H1 (cell line): ENCODE results near the gene CA9. TPM values are rescaled to one million over a fixed set of nuclear protein-coding genes. Genes with fewer than 3 reads are reported as not detected.

Source experiments
- CTCF ChIA-PET: fragments of 300-600 bp; sonication (Branson Sonifier 250); formaldehyde crosslinking; loops from one replicate; lab custom pipeline; 2021; ENCODE audit not compliant: partially characterized antibody; lab: Charles Lee
- POLR2A ChIA-PET: fragments of 300-600 bp; sonication (Branson Sonifier 250); formaldehyde crosslinking; loops from one replicate; lab custom pipeline; 2021; ENCODE audit warnings: inconsistent platforms; ENCODE audit not compliant: partially characterized antibody; lab: Charles Lee
- DNase-seq, 2 experiments: peaks; one replicate each; pipeline versions ENCODE4 v3.0.0 to v3.0.0-alpha.2; 2010 to 2022; ENCODE audit warnings: low spot score in 2 of 2, low read depth in 1 of 2, mixed read lengths in 1 of 2
- FAIRE-seq: peaks from 2 replicates; lab custom pipeline; 2011; peaks lifted over from hg19 to GRCh38; lab: Jason Lieb, UNC
- H2AFZ ChIP-seq: 2 replicates; pipeline ENCODE4 v1.8.1; 2012; ENCODE audit warnings: low read length, inconsistent platforms
- H2AK5ac ChIP-seq: 2 replicates; pipeline ENCODE4 v1.6.1; 2013; ENCODE audit warnings: low read depth, low read length
- H2BK120ac ChIP-seq: replicated peaks from 2 replicates; pipeline ENCODE3; 2013; ENCODE audit warnings: low read depth, low read length, inconsistent platforms
- H2BK12ac ChIP-seq: 2 replicates; pipeline ENCODE4 v1.6.1; 2013; ENCODE audit warnings: low read depth, low read length
- H2BK15ac ChIP-seq: 2 replicates; pipeline ENCODE4 v1.6.1; 2013; ENCODE audit warnings: low read length
- H2BK20ac ChIP-seq: 2 replicates; pipeline ENCODE4 v1.6.1; 2013; ENCODE audit warnings: low read length
- H2BK5ac ChIP-seq: 2 replicates; pipeline ENCODE4 v1.6.1; 2013; ENCODE audit warnings: low read depth, low read length
- H3K14ac ChIP-seq: 2 replicates; pipeline ENCODE4 v1.6.1; 2013; ENCODE audit warnings: inconsistent platforms; ENCODE audit not compliant: insufficient read length
- H3K18ac ChIP-seq: 2 replicates; pipeline ENCODE4 v1.6.1; 2013; ENCODE audit warnings: low read length; ENCODE audit errors: extremely low read depth
- H3K23ac ChIP-seq: 2 replicates; pipeline ENCODE4 v1.6.1; 2013; ENCODE audit warnings: inconsistent platforms; ENCODE audit not compliant: insufficient read length
- H3K23me2 ChIP-seq: 2 replicates; pipeline ENCODE4 v1.6.1; 2013; ENCODE audit warnings: low read depth, low read length
- H3K27ac ChIP-seq: 2 replicates; pipeline ENCODE4 v1.6.1; 2011; ENCODE audit warnings: low read depth, low read length, inconsistent platforms
- H3K27me3 ChIP-seq, 4 experiments: replicated peaks in 1 of 4; 1 replicate in 1 of 4; 2 replicates in 3 of 4; pipeline versions ENCODE4 v1.6.1 to v1.8.1; 2011 to 2013; ENCODE audit warnings: low read length in 3 of 4, mild to moderate bottlenecking in 3 of 4, inconsistent platforms in 2 of 4, mixed read lengths in 2 of 4, moderate library complexity in 1 of 4; ENCODE audit not compliant: control insufficient read depth in 3 of 4, insufficient read depth in 3 of 4; ENCODE audit errors: extremely low read depth in 1 of 4
- H3K36me3 ChIP-seq, 4 experiments: 2 replicates each; pipeline versions ENCODE4 v1.6.1 to v1.8.1; 2011 to 2013; ENCODE audit warnings: mild to moderate bottlenecking in 4 of 4, low read length in 3 of 4, moderate library complexity in 2 of 4, control low read depth in 1 of 4, inconsistent platforms in 1 of 4; ENCODE audit not compliant: insufficient read depth in 4 of 4, control insufficient read depth in 2 of 4
- H3K4ac ChIP-seq: replicated peaks from 2 replicates; pipeline ENCODE3; 2013; ENCODE audit warnings: low read length, low read depth, mixed read lengths, inconsistent platforms; ENCODE audit not compliant: insufficient read length
- H3K4me1 ChIP-seq, 4 experiments: replicated peaks in 1 of 4; 1 replicate in 1 of 4; 2 replicates in 3 of 4; pipeline versions ENCODE4 v1.6.1 to v1.8.1; 2011 to 2013; ENCODE audit warnings: low read length in 3 of 4, inconsistent platforms in 2 of 4, mixed read lengths in 1 of 4; ENCODE audit not compliant: insufficient read depth in 4 of 4, control insufficient read depth in 3 of 4
- H3K4me2 ChIP-seq, 2 experiments: 2 replicates each; pipeline versions ENCODE4 v1.6.1 to v1.8.1; 2011 to 2013; ENCODE audit warnings: low read depth in 2 of 2, low read length in 2 of 2, control low read depth in 1 of 2, inconsistent platforms in 1 of 2, mild to moderate bottlenecking in 1 of 2; ENCODE audit not compliant: insufficient read depth in 1 of 2
- H3K4me3 ChIP-seq, 4 experiments: fragments of 200-600, 300-600 bp in 1 of 4; sonication (generic), shearing (Covaris generic), sonication (Bioruptor Twin) in 1 of 4; 2 replicates each; pipeline versions ENCODE4 v1.5.1 to v1.8.1; 2011 to 2016; ENCODE audit warnings: low read length in 4 of 4, low read depth in 3 of 4, control low read depth in 2 of 4, inconsistent platforms in 2 of 4, mild to moderate bottlenecking in 2 of 4, mixed read lengths in 1 of 4, moderate library complexity in 1 of 4; ENCODE audit not compliant: insufficient read depth in 2 of 4; ENCODE audit errors: extremely low read depth in 1 of 4
- H3K56ac ChIP-seq: replicated peaks from 2 replicates; pipeline ENCODE3; 2013; ENCODE audit warnings: low read depth, mild to moderate bottlenecking, mixed read lengths, low read length, inconsistent platforms; ENCODE audit not compliant: insufficient read length
- H3K79me1 ChIP-seq: 2 replicates; pipeline ENCODE4 v1.6.1; 2013; ENCODE audit warnings: low read depth, low read length, control low read depth
- H3K79me2 ChIP-seq, 2 experiments: 2 replicates each; pipeline versions ENCODE4 v1.6.1 to v1.8.1; 2012 to 2013; ENCODE audit warnings: low read length in 2 of 2, mild to moderate bottlenecking in 2 of 2, inconsistent platforms in 1 of 2; ENCODE audit not compliant: insufficient read depth in 2 of 2, control insufficient read depth in 1 of 2
- H3K9ac ChIP-seq, 4 experiments: replicated peaks in 1 of 4; 1 replicate in 1 of 4; 2 replicates in 3 of 4; pipeline versions ENCODE4 v1.6.1 to v1.8.1; 2011 to 2013; ENCODE audit warnings: low read depth in 3 of 4, low read length in 3 of 4, control low read depth in 2 of 4, mild to moderate bottlenecking in 2 of 4, moderate library complexity in 2 of 4, inconsistent platforms in 1 of 4; ENCODE audit errors: extremely low read depth in 1 of 4
- H3K9me3 ChIP-seq, 2 experiments: 2 replicates each; pipeline versions ENCODE4 v1.6.1 to v1.8.1; 2012 to 2013; ENCODE audit warnings: mild to moderate bottlenecking in 2 of 2, moderate library complexity in 2 of 2, control low read depth in 1 of 2, inconsistent platforms in 1 of 2, low read depth in 1 of 2, low read length in 1 of 2, mixed read lengths in 1 of 2; ENCODE audit not compliant: insufficient read depth in 2 of 2
- H4K20me1 ChIP-seq, 2 experiments: replicated peaks in 1 of 2; 2 replicates each; pipeline versions ENCODE3 to v1.8.1; 2011 to 2013; ENCODE audit warnings: inconsistent platforms in 2 of 2, low read length in 2 of 2, mild to moderate bottlenecking in 1 of 2; ENCODE audit not compliant: insufficient read depth in 2 of 2, control insufficient read depth in 1 of 2
- H4K5ac ChIP-seq: 2 replicates; pipeline ENCODE4 v1.6.1; 2013; ENCODE audit warnings: low read length, low read depth, mixed read lengths, inconsistent platforms; ENCODE audit not compliant: insufficient read length
- H4K8ac ChIP-seq: 2 replicates; pipeline ENCODE4 v1.8.0; 2013; ENCODE audit warnings: mild to moderate bottlenecking, moderate library complexity, low read length, inconsistent platforms; ENCODE audit not compliant: insufficient read depth; ENCODE audit errors: extremely low read depth
- H4K91ac ChIP-seq: replicated peaks from 2 replicates; pipeline ENCODE3; 2013; ENCODE audit warnings: low read length, mixed read lengths, inconsistent platforms; ENCODE audit not compliant: insufficient read length
- CHD2 ChIP-seq: IDR thresholded peaks from 2 replicates; pipeline ENCODE4 v1.6.1; 2012; ENCODE audit warnings: low read length, improper control_type of control experiment
- JUND ChIP-seq: IDR thresholded peaks from 2 replicates; pipeline ENCODE4 v1.6.1; 2011; ENCODE audit warnings: mild to moderate bottlenecking, improper control_type of control experiment, low read length
- SAP30 ChIP-seq: fragments of 300-600 bp; sonication (generic); IDR thresholded peaks from 2 replicates; pipeline ENCODE4 v1.7.1; 2012; ENCODE audit warnings: low read length, moderate library complexity, mild to moderate bottlenecking, inconsistent platforms; ENCODE audit not compliant: insufficient read depth, insufficient replicate concordance
- WGBS, 2 experiments: shearing (Covaris generic) in 1 of 2; methylation state at CpG; one replicate each; pipeline versions ENCODE4 v1.1.6 to v1.1.7; 2013 to 2015; ENCODE audit warnings: low lambda C conversion rate in 2 of 2, mixed read lengths in 2 of 2, inconsistent platforms in 1 of 2, low coverage in 1 of 2, missing lambda C conversion rate in 1 of 2; ENCODE audit not compliant: insufficient replicate concordance in 2 of 2, insufficient coverage in 1 of 2, insufficient read length in 1 of 2; ENCODE audit errors: extremely low coverage in 1 of 2, missing lambda C conversion rate in 1 of 2; 5-methylcytosine and 5-hydroxymethylcytosine counted together
- long read RNA-seq, 2 experiments: library from RNA in 1 of 2; library from capped mRNA in 1 of 2; stranded (forward); transcript quantifications; one replicate each; pipeline ENCODE4 v2.0.0, GENCODE V29; 2021; ENCODE audit warnings: inconsistent platforms in 1 of 2
- polyA minus RNA-seq, 3 experiments: library from RNA; depleted of rRNA, polyadenylated mRNA; stranded (reverse); fragments of >200 nt; gene quantifications; 1 replicate in 2 of 3; 2 replicates in 1 of 3; pipeline ENCODE4 v1.2.3, GENCODE V29; 2011
- polyA plus RNA-seq, 7 experiments: library from polyadenylated mRNA; depleted of rRNA in 3 of 7; stranded (reverse) in 5 of 7; unstranded in 2 of 7; fragments of >200 nt in 5 of 7; fragments of 200-250 nt in 2 of 7; gene quantifications; 1 replicate in 5 of 7; 2 replicates in 1 of 7; 4 replicates in 1 of 7; pipeline versions ENCODE4 v1.2.1 to v1.2.3, GENCODE V29; 2011 to 2013; ENCODE audit warnings: missing spikeins in 2 of 7, mixed read lengths in 2 of 7
- total RNA-seq: library from RNA; stranded (reverse); fragmentation: NEBNext Ultra II Directional; extraction: Animal tissue kit (Norgen Biotek cat#: 25700); gene quantifications from 2 replicates; pipeline ENCODE4 v1.2.1, GENCODE V29; 2021

Gene CA9
- total RNA-seq = 1.3 and 1.4 TPM in 2 replicates
- 1.8 and 2.4 TPM in 2 replicates for polyA plus RNA-seq (2011; rRNA removed)
- polyA plus RNA-seq (2011; cell fraction: cytosol; rRNA removed) = 1.00 TPM
- polyA plus RNA-seq (2011; cell fraction: nucleus; rRNA removed) = 2.7 TPM
- 0.49 to 1.4 TPM (median 0.95 TPM) in 4 replicates for polyA plus RNA-seq (2012, experiment 1 of 2)
- 0.83 TPM for polyA plus RNA-seq (2012, experiment 2 of 2)
- polyA plus RNA-seq (2013, experiment 1 of 2) = 1.5 TPM
- 1.0 TPM for polyA plus RNA-seq (2013, experiment 2 of 2)
- polyA minus RNA-seq (2011; rRNA and poly(A)+ RNA removed) = 0.73 and 1.2 TPM in 2 replicates
- not detected for polyA minus RNA-seq (2011; cell fraction: cytosol; rRNA and poly(A)+ RNA removed)
- polyA minus RNA-seq (2011; cell fraction: nucleus; rRNA and poly(A)+ RNA removed) = not detected
- long read RNA-seq, experiment 1 = 0 reads
- long read RNA-seq, experiment 2, partial matches to known transcripts = 1 of 2 reads
- long read RNA-seq, experiment 2, other reads (novel, unspliced or antisense) = 1 of 2 reads

GRCh38 chr9:35673132-35674024 is at the start of gene CA9:
CA9 (plus strand) TSS chr9:35673928; CDS start chr9:35673960, 32 bp downstream.
- H2AK5ac ChIP-seq = peak within 1 kb of the TSS; percentile 82; the same call in 1 of the 2 replicates
- no peak within 1 kb of the TSS for H3K18ac ChIP-seq
- no peaks in the 10 kb centered on the region for H3K79me1 ChIP-seq
- CTCF ChIA-PET = interaction anchor here (0.6 to 6.3 kb wide), 5 partner anchors 9 to 95 kb away, joined by 3 to 77 read pairs (median 3); partner anchors contain the start of genes ARHGEF39, CCDC107 and RMRP
- H3K4me2 ChIP-seq = peak within 1 kb of the TSS in 1 of 2 experiments; percentile 91; a peak in 1 of 4 replicates
- H3K79me2 ChIP-seq = no peaks in the 10 kb centered on the region
- no peak within 1 kb of the TSS for H2BK5ac ChIP-seq
- H3K23me2 ChIP-seq = peaks cover 2% of the 10 kb centered on the region; the same call in 1 of the 2 replicates
- no peaks in the 10 kb centered on the region for H4K20me1 ChIP-seq
- no peak for TF ChIP-seq CHD2
- TF ChIP-seq SAP30 = no peak
- TF ChIP-seq JUND = no peak
- no peak within 1 kb of the TSS for H3K27ac ChIP-seq
- no peak within 1 kb of the TSS for H2AFZ ChIP-seq
- H4K91ac ChIP-seq = no peak within 1 kb of the TSS
- H4K8ac ChIP-seq = no peak within 1 kb of the TSS; the same call in 1 of the 2 replicates
- H3K23ac ChIP-seq = no peak within 1 kb of the TSS
- 89% methylated on average over 8 of the region's 10 CpGs; no CpG with 5 or more reads in 1 of the 2 experiments for WGBS, 2 experiments
- H3K56ac ChIP-seq = no peak within 1 kb of the TSS
- H3K4ac ChIP-seq = no peak within 1 kb of the TSS
- H3K4me1 ChIP-seq = peaks cover 0 to 12% (median under 1%) of the 10 kb centered on the region in 4 experiments; a peak in 5 of 7 replicates
- no peak within 1 kb of the TSS for H3K4me3 ChIP-seq
- POLR2A ChIA-PET = interaction anchor here (1.6 to 7.6 kb wide), 6 partner anchors 8 to 22 kb away, joined by 5 to 63 read pairs (median 18); partner anchors contain the start of genes ARHGEF39, CCDC107, RMRP and TPM2
- no peaks in the 10 kb centered on the region for H3K9me3 ChIP-seq
- FAIRE-seq = no peak
- H3K14ac ChIP-seq = no peak within 1 kb of the TSS
- no peak within 1 kb of the TSS for H3K9ac ChIP-seq
- peak within 1 kb of the TSS; percentile 31; the same call in 1 of the 2 replicates for H2BK15ac ChIP-seq
- no peak within 1 kb of the TSS for H2BK12ac ChIP-seq
- H2BK20ac ChIP-seq = no peak within 1 kb of the TSS
- no peak within 1 kb of the TSS for H4K5ac ChIP-seq
- H3K36me3 ChIP-seq = no peaks in the 10 kb centered on the region
- no peak for DNase-seq
- H2BK120ac ChIP-seq = no peak within 1 kb of the TSS
- H3K27me3 ChIP-seq = peaks cover 0 to 3% (median 3%) of the 10 kb centered on the region in 4 experiments; a peak in 4 of 7 replicates
